Measurements from ENCODE around the gene DRAM1.

GRCh38 chr12:101933866-101934514 lies 56.6 kb downstream of the DRAM1 start:
- no peak for TF ChIP-seq POLR2A (IDR thresholded peaks at IDR 0.05; ENCODE audit: low read depth)
- no peak for TF ChIP-seq CTCF (IDR thresholded peaks at IDR 0.05)
- TF ChIP-seq POLR2AphosphoS5 (IDR thresholded peaks at IDR 0.05): no peak
- TF ChIP-seq EP300 (IDR thresholded peaks at IDR 0.05): no peak
